Liver (tissue), 9 donors: ENCODE results near the gene LBH. TPM values are rescaled to one million over a fixed set of nuclear protein-coding genes. Genes with fewer than 3 reads are reported as not detected.

ENCODE experiments used
- DNase-seq: peaks from one replicate; pipeline ENCODE4 v3.0.0-alpha.2; 2017; ENCODE audit warnings: low spot score
- H3K27ac ChIP-seq, 2 donors: one replicate each; pipeline ENCODE4 v1.7.0; 2013; ENCODE audit warnings: inconsistent platforms in 2 of 2, low read length in 2 of 2, control low read depth in 1 of 2, low read depth in 1 of 2, mild to moderate bottlenecking in 1 of 2
- H3K27me3 ChIP-seq, 4 donors: one replicate each; pipeline versions ENCODE4 v1.6.1 to v1.7.0; 2013; ENCODE audit warnings: low read length in 3 of 4, inconsistent platforms in 1 of 4, mild to moderate bottlenecking in 1 of 4, moderate library complexity in 1 of 4; ENCODE audit not compliant: control insufficient read depth in 4 of 4, insufficient read depth in 4 of 4
- H3K36me3 ChIP-seq, 4 donors: one replicate each; pipeline versions ENCODE4 v1.6.1 to v1.7.0; 2013; ENCODE audit warnings: low read length in 3 of 4, mild to moderate bottlenecking in 3 of 4, low read depth in 1 of 4, moderate library complexity in 1 of 4; ENCODE audit not compliant: control insufficient read depth in 4 of 4, insufficient read depth in 3 of 4
- H3K4me1 ChIP-seq, 4 donors: one replicate each; pipeline versions ENCODE4 v1.6.1 to v1.7.0; 2013; ENCODE audit warnings: low read length in 3 of 4, mild to moderate bottlenecking in 3 of 4, moderate library complexity in 1 of 4; ENCODE audit not compliant: control insufficient read depth in 4 of 4, insufficient read depth in 4 of 4
- H3K4me3 ChIP-seq, 3 donors: one replicate each; pipeline versions ENCODE4 v1.6.1 to v1.7.0; 2013; ENCODE audit warnings: low read length in 3 of 3, control low read depth in 1 of 3, low read depth in 1 of 3, mild to moderate bottlenecking in 1 of 3
- H3K9ac ChIP-seq, 2 donors: one replicate each; pipeline ENCODE4 v1.7.0; 2013; ENCODE audit warnings: low read length in 2 of 2, mild to moderate bottlenecking in 2 of 2, moderate library complexity in 2 of 2, control low read depth in 1 of 2, low read depth in 1 of 2
- H3K9me3 ChIP-seq, 4 donors: one replicate each; pipeline versions ENCODE4 v1.6.1 to v1.7.0; 2013; ENCODE audit warnings: low read length in 3 of 4; ENCODE audit not compliant: control insufficient read depth in 4 of 4
- EGR1 ChIP-seq, 2 donors: IDR thresholded peaks; 2 replicates each; pipeline ENCODE4 v1.6.1; 2016 to 2018; ENCODE audit warnings: antibody characterized with exemption in 2 of 2, low read depth in 2 of 2
- FOXA1 ChIP-seq: IDR thresholded peaks from 2 replicates; pipeline ENCODE4 v1.6.1; 2016; ENCODE audit warnings: antibody characterized with exemption
- FOXA2 ChIP-seq: IDR thresholded peaks from 2 replicates; pipeline ENCODE4 v1.6.1; 2016; ENCODE audit warnings: antibody characterized with exemption
- GABPA ChIP-seq, 2 donors: IDR thresholded peaks in 1 of 2; conservative IDR thresholded peaks in 1 of 2; 2 replicates each; pipeline ENCODE4 v1.6.1; 2016; ENCODE audit warnings: antibody characterized with exemption in 2 of 2, mild to moderate bottlenecking in 1 of 2, moderate library complexity in 1 of 2
- HNF4A ChIP-seq, 2 donors: conservative IDR thresholded peaks; 2 replicates each; pipeline ENCODE4 v1.6.1; 2016; ENCODE audit warnings: antibody characterized with exemption in 2 of 2, mild to moderate bottlenecking in 2 of 2
- HNF4G ChIP-seq: IDR thresholded peaks from 2 replicates; pipeline ENCODE4 v1.6.1; 2016; ENCODE audit warnings: antibody characterized with exemption
- JUND ChIP-seq, 2 donors: IDR thresholded peaks; 2 replicates each; pipeline ENCODE4 v1.6.1; 2016; ENCODE audit warnings: antibody characterized with exemption in 2 of 2
- NR2F2 ChIP-seq: IDR thresholded peaks from 2 replicates; pipeline ENCODE4 v1.6.1; 2016; ENCODE audit warnings: antibody characterized with exemption
- RAD21 ChIP-seq, 2 donors: IDR thresholded peaks; 2 replicates each; pipeline ENCODE4 v1.6.1; 2016; ENCODE audit warnings: antibody characterized with exemption in 2 of 2, mild to moderate bottlenecking in 2 of 2
- RXRA ChIP-seq, 2 donors: IDR thresholded peaks; 2 replicates each; pipeline ENCODE4 v1.6.1; 2017 to 2018; ENCODE audit warnings: antibody characterized with exemption in 2 of 2, mild to moderate bottlenecking in 1 of 2
- SP1 ChIP-seq: IDR thresholded peaks from 2 replicates; pipeline ENCODE4 v1.6.1; 2018; ENCODE audit warnings: antibody characterized with exemption, mild to moderate bottlenecking
- TAF1 ChIP-seq: conservative IDR thresholded peaks from 2 replicates; pipeline ENCODE4 v1.6.1; 2016; ENCODE audit warnings: antibody characterized with exemption, mild to moderate bottlenecking
- YY1 ChIP-seq: IDR thresholded peaks from 2 replicates; pipeline ENCODE4 v1.6.1; 2016; ENCODE audit warnings: antibody characterized with exemption, mild to moderate bottlenecking
- polyA plus RNA-seq, 2 donors: library from polyadenylated mRNA; stranded (reverse) in 1 of 2; unstranded in 1 of 2; fragments of 200-250 nt in 1 of 2; fragments of >200 nt in 1 of 2; fragmentation: Nextera tagmentation in 1 of 2; extraction: Ambion mirVana in 1 of 2; gene quantifications; one replicate each; pipeline versions ENCODE4 v1.2.1 to v1.2.3, GENCODE V29; 2013 to 2015
- total RNA-seq, 2 donors: library from RNA; depleted of rRNA; stranded (reverse); fragments of >200 nt; gene quantifications; one replicate each; pipeline ENCODE4 v1.2.3, GENCODE V29; 2014
- TF ChIP-seq, protein P1 (sequence below): IDR thresholded peaks from 2 replicates; pipeline ENCODE4 v1.6.1; 2016; ENCODE audit warnings: antibody characterized with exemption
- TF ChIP-seq, protein P2 (sequence below): IDR thresholded peaks from 2 replicates; pipeline ENCODE4 v1.6.1; 2016; ENCODE audit warnings: antibody characterized with exemption
- TF ChIP-seq, protein P3 (sequence below): IDR thresholded peaks from 2 replicates; pipeline ENCODE4 v1.6.1; 2016; ENCODE audit warnings: antibody characterized with exemption, mild to moderate bottlenecking
- TF ChIP-seq, protein P4 (sequence below): fragments of 150-350 bp; IDR thresholded peaks from 2 replicates; pipeline ENCODE4 v1.5.1; 2017; ENCODE audit warnings: improper control_type of control experiment, low read depth, low read length; ENCODE audit not compliant: missing input control
- TF ChIP-seq, protein P5 (sequence below): IDR thresholded peaks from 2 replicates; pipeline ENCODE4 v1.6.1; 2016; ENCODE audit warnings: antibody characterized with exemption
- donor health status: healthy.
- donor health status: healthy.
- donor health status: healthy.
- donor health status: healthy.
- donor health status: healthy.

Gene LBH
- total and polyA plus RNA-seq, 4 donors: 4.1 to 50.8 (median 9.1) TPM

DNA sequence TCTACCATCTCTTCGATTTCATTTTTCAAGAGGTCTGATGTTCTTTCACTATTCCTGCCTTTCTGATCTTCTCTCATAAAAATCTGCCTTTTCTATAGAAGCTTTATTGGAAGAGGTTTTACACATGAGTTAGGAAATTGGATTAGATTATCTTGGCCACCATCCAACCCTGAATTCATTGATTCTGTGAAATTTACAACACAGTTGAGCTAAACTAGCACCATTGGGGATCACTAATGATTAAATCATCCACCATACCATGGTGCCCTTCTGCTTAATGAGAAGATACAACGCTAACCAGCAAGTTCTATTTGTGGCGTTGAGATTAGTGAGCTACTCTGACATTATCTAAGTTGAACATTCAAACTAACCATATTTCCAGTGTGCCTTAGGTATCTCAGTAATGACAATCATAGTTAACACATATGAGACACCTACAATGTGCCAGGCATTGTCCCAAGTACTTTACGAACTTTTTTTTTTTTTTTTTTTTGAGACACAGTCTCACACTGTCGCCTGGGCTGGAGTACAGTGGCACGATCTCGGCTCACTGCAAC lies 17.3 kb upstream of the LBH start (continued):
- TF ChIP-seq TAF1: no peak

DNA sequence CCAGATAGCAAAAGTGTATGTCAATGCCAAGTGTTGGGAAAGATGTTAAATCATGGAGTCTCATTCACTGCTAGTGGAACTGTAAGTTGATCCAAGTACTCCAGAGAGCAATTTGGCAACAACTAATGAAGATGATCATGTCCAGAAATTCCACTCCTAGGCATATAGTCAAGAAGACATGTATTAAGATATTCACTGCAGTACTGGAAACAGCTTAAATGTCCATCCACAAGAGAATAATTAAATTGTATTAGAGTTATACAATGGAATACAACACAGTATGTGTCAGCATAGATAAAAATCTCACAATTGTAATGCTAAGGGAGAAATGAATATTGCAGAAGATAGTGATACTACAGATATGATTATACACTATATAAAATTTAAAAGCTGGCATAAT lies 15.2 kb upstream of the LBH start:
- Histone ChIP-seq H3K9ac (no peak overlapping the region), H3K4me3 (no peak overlapping the region), H3K27ac (no peak overlapping the region), H3K27me3 (no peaks in the 10 kb centered on the region), H3K36me3 (no peaks in the 10 kb centered on the region), H3K9me3 (no peaks in the 10 kb centered on the region), H3K4me1 (no peaks in the 10 kb centered on the region)
- DNase-seq: no peak
- TF ChIP-seq RXRA (IDR thresholded peaks at IDR 0.05): no peak
- TF ChIP-seq, protein P1, sequence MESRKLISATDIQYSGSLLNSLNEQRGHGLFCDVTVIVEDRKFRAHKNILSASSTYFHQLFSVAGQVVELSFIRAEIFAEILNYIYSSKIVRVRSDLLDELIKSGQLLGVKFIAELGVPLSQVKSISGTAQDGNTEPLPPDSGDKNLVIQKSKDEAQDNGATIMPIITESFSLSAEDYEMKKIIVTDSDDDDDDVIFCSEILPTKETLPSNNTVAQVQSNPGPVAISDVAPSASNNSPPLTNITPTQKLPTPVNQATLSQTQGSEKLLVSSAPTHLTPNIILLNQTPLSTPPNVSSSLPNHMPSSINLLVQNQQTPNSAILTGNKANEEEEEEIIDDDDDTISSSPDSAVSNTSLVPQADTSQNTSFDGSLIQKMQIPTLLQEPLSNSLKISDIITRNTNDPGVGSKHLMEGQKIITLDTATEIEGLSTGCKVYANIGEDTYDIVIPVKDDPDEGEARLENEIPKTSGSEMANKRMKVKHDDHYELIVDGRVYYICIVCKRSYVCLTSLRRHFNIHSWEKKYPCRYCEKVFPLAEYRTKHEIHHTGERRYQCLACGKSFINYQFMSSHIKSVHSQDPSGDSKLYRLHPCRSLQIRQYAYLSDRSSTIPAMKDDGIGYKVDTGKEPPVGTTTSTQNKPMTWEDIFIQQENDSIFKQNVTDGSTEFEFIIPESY: no peak
- TF ChIP-seq, protein P2, sequence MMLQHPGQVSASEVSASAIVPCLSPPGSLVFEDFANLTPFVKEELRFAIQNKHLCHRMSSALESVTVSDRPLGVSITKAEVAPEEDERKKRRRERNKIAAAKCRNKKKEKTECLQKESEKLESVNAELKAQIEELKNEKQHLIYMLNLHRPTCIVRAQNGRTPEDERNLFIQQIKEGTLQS: no peak
- no peak for TF ChIP-seq GABPA (IDR thresholded peaks at IDR 0.05 in 1 of 2, conservative IDR thresholded peaks at IDR 0.05 in 1 of 2)
- no peak for TF ChIP-seq FOXA2
- no peak for TF ChIP-seq TAF1
- no peak for TF ChIP-seq RAD21 (IDR thresholded peaks at IDR 0.05)
- no peak for TF ChIP-seq NR2F2
- no peak for TF ChIP-seq FOXA1
- TF ChIP-seq, protein P3, sequence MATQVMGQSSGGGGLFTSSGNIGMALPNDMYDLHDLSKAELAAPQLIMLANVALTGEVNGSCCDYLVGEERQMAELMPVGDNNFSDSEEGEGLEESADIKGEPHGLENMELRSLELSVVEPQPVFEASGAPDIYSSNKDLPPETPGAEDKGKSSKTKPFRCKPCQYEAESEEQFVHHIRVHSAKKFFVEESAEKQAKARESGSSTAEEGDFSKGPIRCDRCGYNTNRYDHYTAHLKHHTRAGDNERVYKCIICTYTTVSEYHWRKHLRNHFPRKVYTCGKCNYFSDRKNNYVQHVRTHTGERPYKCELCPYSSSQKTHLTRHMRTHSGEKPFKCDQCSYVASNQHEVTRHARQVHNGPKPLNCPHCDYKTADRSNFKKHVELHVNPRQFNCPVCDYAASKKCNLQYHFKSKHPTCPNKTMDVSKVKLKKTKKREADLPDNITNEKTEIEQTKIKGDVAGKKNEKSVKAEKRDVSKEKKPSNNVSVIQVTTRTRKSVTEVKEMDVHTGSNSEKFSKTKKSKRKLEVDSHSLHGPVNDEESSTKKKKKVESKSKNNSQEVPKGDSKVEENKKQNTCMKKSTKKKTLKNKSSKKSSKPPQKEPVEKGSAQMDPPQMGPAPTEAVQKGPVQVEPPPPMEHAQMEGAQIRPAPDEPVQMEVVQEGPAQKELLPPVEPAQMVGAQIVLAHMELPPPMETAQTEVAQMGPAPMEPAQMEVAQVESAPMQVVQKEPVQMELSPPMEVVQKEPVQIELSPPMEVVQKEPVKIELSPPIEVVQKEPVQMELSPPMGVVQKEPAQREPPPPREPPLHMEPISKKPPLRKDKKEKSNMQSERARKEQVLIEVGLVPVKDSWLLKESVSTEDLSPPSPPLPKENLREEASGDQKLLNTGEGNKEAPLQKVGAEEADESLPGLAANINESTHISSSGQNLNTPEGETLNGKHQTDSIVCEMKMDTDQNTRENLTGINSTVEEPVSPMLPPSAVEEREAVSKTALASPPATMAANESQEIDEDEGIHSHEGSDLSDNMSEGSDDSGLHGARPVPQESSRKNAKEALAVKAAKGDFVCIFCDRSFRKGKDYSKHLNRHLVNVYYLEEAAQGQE: no peak
- no peak for TF ChIP-seq SP1
- TF ChIP-seq HNF4G: no peak
- no peak for TF ChIP-seq JUND (IDR thresholded peaks at IDR 0.05)
- TF ChIP-seq HNF4A (conservative IDR thresholded peaks at IDR 0.05): no peak
- TF ChIP-seq, protein P4, sequence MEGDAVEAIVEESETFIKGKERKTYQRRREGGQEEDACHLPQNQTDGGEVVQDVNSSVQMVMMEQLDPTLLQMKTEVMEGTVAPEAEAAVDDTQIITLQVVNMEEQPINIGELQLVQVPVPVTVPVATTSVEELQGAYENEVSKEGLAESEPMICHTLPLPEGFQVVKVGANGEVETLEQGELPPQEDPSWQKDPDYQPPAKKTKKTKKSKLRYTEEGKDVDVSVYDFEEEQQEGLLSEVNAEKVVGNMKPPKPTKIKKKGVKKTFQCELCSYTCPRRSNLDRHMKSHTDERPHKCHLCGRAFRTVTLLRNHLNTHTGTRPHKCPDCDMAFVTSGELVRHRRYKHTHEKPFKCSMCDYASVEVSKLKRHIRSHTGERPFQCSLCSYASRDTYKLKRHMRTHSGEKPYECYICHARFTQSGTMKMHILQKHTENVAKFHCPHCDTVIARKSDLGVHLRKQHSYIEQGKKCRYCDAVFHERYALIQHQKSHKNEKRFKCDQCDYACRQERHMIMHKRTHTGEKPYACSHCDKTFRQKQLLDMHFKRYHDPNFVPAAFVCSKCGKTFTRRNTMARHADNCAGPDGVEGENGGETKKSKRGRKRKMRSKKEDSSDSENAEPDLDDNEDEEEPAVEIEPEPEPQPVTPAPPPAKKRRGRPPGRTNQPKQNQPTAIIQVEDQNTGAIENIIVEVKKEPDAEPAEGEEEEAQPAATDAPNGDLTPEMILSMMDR: no peak
- TF ChIP-seq YY1: no peak
- TF ChIP-seq EGR1 (IDR thresholded peaks at IDR 0.05; ENCODE audit: low read depth in 2 of 2): no peak
- TF ChIP-seq, protein P5, sequence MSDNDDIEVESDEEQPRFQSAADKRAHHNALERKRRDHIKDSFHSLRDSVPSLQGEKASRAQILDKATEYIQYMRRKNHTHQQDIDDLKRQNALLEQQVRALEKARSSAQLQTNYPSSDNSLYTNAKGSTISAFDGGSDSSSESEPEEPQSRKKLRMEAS: no peak
